ENCODE data around the gene CLEC4A.
"Not testable (repeated sequence)": the region's sequence is repeated elsewhere in the genome, so short reads cannot be mapped to it uniquely, and the experiment has no call there.

CLEC4A gene

GRCh38 chr12:8127138-8127537 lies 3.7 kb downstream of the CLEC4A start:
- no peaks in the 10 kb centered on the region for H3K36me3 ChIP-seq (ENCODE audit: low read depth)
- H3K27ac ChIP-seq (ENCODE audit: poor library complexity, severe bottlenecking), result no peak overlapping the region
- no peaks in the 10 kb centered on the region for H3K9me3 ChIP-seq (ENCODE audit: severe bottlenecking)
- H3K27me3 ChIP-seq (ENCODE audit: insufficient read depth, poor library complexity, severe bottlenecking), result no peaks in the 10 kb centered on the region
- TF ChIP-seq, protein P1, sequence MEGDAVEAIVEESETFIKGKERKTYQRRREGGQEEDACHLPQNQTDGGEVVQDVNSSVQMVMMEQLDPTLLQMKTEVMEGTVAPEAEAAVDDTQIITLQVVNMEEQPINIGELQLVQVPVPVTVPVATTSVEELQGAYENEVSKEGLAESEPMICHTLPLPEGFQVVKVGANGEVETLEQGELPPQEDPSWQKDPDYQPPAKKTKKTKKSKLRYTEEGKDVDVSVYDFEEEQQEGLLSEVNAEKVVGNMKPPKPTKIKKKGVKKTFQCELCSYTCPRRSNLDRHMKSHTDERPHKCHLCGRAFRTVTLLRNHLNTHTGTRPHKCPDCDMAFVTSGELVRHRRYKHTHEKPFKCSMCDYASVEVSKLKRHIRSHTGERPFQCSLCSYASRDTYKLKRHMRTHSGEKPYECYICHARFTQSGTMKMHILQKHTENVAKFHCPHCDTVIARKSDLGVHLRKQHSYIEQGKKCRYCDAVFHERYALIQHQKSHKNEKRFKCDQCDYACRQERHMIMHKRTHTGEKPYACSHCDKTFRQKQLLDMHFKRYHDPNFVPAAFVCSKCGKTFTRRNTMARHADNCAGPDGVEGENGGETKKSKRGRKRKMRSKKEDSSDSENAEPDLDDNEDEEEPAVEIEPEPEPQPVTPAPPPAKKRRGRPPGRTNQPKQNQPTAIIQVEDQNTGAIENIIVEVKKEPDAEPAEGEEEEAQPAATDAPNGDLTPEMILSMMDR (IDR thresholded peaks at IDR 0.05; ENCODE audit: poor library complexity, severe bottlenecking), result no peak
- no peak overlapping the region for H3K4me3 ChIP-seq (ENCODE audit: severe bottlenecking)
- no peaks in the 10 kb centered on the region for H3K4me1 ChIP-seq (ENCODE audit: insufficient read depth, poor library complexity, severe bottlenecking)
- ATAC-seq (ENCODE audit: low read depth), result no peak
- DNase-seq (ENCODE audit: low spot score), result no peak

- H3K36me3 ChIP-seq (ENCODE audit: low read depth); H3K4me3 ChIP-seq (ENCODE audit: severe bottlenecking); H3K9me3 ChIP-seq (ENCODE audit: severe bottlenecking); H3K4me1 ChIP-seq (ENCODE audit: insufficient read depth, poor library complexity, severe bottlenecking); H3K27me3 ChIP-seq (ENCODE audit: insufficient read depth, poor library complexity, severe bottlenecking); DNase-seq (ENCODE audit: low spot score); H3K27ac ChIP-seq (ENCODE audit: poor library complexity, severe bottlenecking); ATAC-seq (ENCODE audit: low read depth): not testable (repeated sequence)
These were observed 10.4 kb downstream of the CLEC4A start for GRCh38 chr12:8133636-8134397.

DNA sequence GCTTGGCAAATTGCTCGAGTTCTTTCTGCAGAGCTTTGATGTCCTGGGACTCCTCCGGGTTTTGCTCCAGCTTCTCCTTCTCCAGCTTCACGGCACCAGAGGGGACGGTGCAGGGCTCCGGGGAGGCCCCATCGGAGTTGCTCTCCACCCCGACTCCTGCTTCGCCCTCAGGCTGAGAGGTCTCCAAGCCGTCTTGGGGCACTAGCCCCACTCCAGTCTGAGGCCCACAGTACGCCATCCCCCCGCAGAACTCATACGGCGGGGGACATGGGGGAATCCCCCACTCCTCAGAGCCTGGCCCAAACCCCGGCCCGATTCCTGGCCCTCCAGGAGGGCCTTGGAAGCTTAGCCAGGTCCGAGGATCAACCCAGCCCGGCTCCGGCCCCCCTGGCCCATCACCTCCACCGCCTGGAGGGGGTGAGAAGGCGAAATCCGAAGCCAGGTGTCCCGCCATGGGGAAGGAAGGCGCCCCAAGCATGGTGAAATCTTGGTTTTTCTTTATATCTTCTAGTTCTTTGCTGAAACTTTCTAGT lies 11.0 kb downstream of the CLEC4A start:
- not testable (repeated sequence) for H3K27me3 ChIP-seq (ENCODE audit: insufficient read depth, poor library complexity, severe bottlenecking); ATAC-seq (ENCODE audit: low read depth); DNase-seq (ENCODE audit: low spot score); H3K4me1 ChIP-seq (ENCODE audit: insufficient read depth, poor library complexity, severe bottlenecking); H3K9me3 ChIP-seq (ENCODE audit: severe bottlenecking); H3K36me3 ChIP-seq (ENCODE audit: low read depth); H3K4me3 ChIP-seq (ENCODE audit: severe bottlenecking); H3K27ac ChIP-seq (ENCODE audit: poor library complexity, severe bottlenecking)

- H3K4me1 ChIP-seq (ENCODE audit: insufficient read depth, poor library complexity, severe bottlenecking); H3K4me3 ChIP-seq (ENCODE audit: severe bottlenecking); H3K36me3 ChIP-seq (ENCODE audit: low read depth); ATAC-seq (ENCODE audit: low read depth); H3K27me3 ChIP-seq (ENCODE audit: insufficient read depth, poor library complexity, severe bottlenecking); H3K27ac ChIP-seq (ENCODE audit: poor library complexity, severe bottlenecking); DNase-seq (ENCODE audit: low spot score); H3K9me3 ChIP-seq (ENCODE audit: severe bottlenecking): not testable (repeated sequence)
These were observed 18.2 kb downstream of the CLEC4A start for GRCh38 chr12:8141647-8142046.

GRCh38 chr12:8143261-8143660 lies 19.8 kb downstream of the CLEC4A start:
- H3K4me3 ChIP-seq (ENCODE audit: severe bottlenecking), result no peak overlapping the region
- no peaks in the 10 kb centered on the region for H3K27me3 ChIP-seq (ENCODE audit: insufficient read depth, poor library complexity, severe bottlenecking)
- no peak overlapping the region for H3K27ac ChIP-seq (ENCODE audit: poor library complexity, severe bottlenecking)
- H3K9me3 ChIP-seq (ENCODE audit: severe bottlenecking), result no peaks in the 10 kb centered on the region
- H3K4me1 ChIP-seq (ENCODE audit: insufficient read depth, poor library complexity, severe bottlenecking), result no peaks in the 10 kb centered on the region
- DNase-seq (ENCODE audit: low spot score) (no peak), ATAC-seq (ENCODE audit: low read depth) (no peak)
- TF ChIP-seq, protein P1 (IDR thresholded peaks at IDR 0.05; ENCODE audit: poor library complexity, severe bottlenecking), result no peak
- no peaks in the 10 kb centered on the region for H3K36me3 ChIP-seq (ENCODE audit: low read depth)

GRCh38 chr12:8145754-8146441 lies 22.5 kb downstream of the CLEC4A start:
- no peaks in the 10 kb centered on the region for H3K4me1 ChIP-seq (ENCODE audit: insufficient read depth, poor library complexity, severe bottlenecking)
- ATAC-seq (ENCODE audit: low read depth), result no peak
- DNase-seq (ENCODE audit: low spot score), result no peak
- H3K27me3 ChIP-seq (ENCODE audit: insufficient read depth, poor library complexity, severe bottlenecking), result no peaks in the 10 kb centered on the region
- TF ChIP-seq, protein P1 (IDR thresholded peaks at IDR 0.05; ENCODE audit: poor library complexity, severe bottlenecking), result no peak
- no peak overlapping the region for H3K4me3 ChIP-seq (ENCODE audit: severe bottlenecking)
- H3K9me3 ChIP-seq (ENCODE audit: severe bottlenecking), result no peaks in the 10 kb centered on the region
- H3K36me3 ChIP-seq (ENCODE audit: low read depth), result no peaks in the 10 kb centered on the region
- H3K27ac ChIP-seq (ENCODE audit: poor library complexity, severe bottlenecking), result no peak overlapping the region
